ENCODE measurements around the gene TBC1D32. TPM values are rescaled to one million over a fixed set of nuclear protein-coding genes. Genes with fewer than 3 reads are reported as not detected.
"Not testable (repeated sequence)": the region's sequence is repeated elsewhere in the genome, so short reads cannot be mapped to it uniquely, and the experiment has no call there.

Gene TBC1D32
- total RNA-seq, 1 experiment from 2014 or later, result 10.2 TPM

DNA sequence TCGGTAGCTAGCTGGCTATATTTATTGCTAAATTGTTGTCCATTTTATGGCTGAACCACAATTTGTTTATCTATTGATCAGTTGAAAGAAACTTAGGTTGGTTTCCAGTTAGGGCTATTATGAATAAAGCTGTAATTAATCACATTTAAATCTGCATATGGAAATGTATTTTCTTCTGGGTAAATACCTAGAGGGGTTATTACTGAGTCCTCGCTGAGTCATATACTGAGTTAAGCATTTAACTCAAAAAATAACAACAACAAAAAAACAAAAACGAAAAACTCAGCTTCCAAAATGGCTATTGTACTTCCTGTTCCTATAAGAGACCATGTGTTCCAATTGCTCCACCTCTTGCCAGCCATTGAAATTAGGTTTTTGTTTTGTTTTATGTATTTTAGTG lies 258.2 kb downstream of the TBC1D32 start:
- Mint-ChIP-seq H3K4me3 (ENCODE audit: unreplicated experiment) (no peak overlapping the region), H3K9me3 (ENCODE audit: unreplicated experiment) (peaks cover 7% of the 10 kb centered on the region), H3K27ac (ENCODE audit: low read depth, unreplicated experiment) (no peak overlapping the region), H3K36me3 (ENCODE audit: insufficient read depth, unreplicated experiment) (peaks cover 6% of the 10 kb centered on the region), H3K4me1 (ENCODE audit: insufficient read depth, unreplicated experiment) (no peaks in the 10 kb centered on the region), H3K27me3 (ENCODE audit: insufficient read depth, unreplicated experiment) (no peaks in the 10 kb centered on the region)
- ChIA-PET CTCF (interaction anchor here (1.3 to 1.5 kb wide), 2 partner anchors 19 to 20 kb away, joined by 3 to 4 read pairs; no protein-coding TSS in a partner anchor), POLR2A (interaction anchor here (0.5 kb wide), 1 partner anchor 9 kb away, joined by 3 read pairs; no protein-coding TSS in a partner anchor)
- BruUV-seq (replicated peaks), result no TSS peak
- TF ChIP-seq, protein P1, sequence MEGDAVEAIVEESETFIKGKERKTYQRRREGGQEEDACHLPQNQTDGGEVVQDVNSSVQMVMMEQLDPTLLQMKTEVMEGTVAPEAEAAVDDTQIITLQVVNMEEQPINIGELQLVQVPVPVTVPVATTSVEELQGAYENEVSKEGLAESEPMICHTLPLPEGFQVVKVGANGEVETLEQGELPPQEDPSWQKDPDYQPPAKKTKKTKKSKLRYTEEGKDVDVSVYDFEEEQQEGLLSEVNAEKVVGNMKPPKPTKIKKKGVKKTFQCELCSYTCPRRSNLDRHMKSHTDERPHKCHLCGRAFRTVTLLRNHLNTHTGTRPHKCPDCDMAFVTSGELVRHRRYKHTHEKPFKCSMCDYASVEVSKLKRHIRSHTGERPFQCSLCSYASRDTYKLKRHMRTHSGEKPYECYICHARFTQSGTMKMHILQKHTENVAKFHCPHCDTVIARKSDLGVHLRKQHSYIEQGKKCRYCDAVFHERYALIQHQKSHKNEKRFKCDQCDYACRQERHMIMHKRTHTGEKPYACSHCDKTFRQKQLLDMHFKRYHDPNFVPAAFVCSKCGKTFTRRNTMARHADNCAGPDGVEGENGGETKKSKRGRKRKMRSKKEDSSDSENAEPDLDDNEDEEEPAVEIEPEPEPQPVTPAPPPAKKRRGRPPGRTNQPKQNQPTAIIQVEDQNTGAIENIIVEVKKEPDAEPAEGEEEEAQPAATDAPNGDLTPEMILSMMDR (IDR thresholded peaks at IDR 0.05; ENCODE audit: unreplicated experiment), result no peak
- intact Hi-C loops (cut with micrococcal nuclease), result no loop called here
- no peak for DNase-seq (ENCODE audit: unreplicated experiment)

DNA sequence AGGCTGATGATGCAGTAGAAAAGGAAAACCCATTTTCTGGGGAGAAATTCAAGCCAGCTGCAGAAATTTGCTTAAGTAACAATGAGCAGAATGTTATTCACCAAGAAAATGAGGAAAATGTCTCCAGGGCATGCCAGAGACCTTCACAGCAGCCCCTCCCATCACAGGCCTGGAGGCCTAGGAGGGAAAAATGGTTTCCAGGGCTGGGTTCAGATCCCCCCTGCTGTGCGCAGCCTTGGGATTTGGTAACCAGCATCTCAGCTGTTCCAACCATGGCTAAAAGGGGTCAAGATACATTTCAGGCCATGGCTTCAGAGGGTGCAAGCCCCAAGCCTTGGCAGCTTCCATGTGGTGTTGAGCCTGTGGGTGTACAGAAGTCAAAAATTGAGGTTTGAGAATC lies 265.5 kb downstream of the TBC1D32 start:
- H3K4me3 Mint-ChIP-seq (ENCODE audit: unreplicated experiment); intact Hi-C loops (cut with micrococcal nuclease); H3K27me3 Mint-ChIP-seq (ENCODE audit: insufficient read depth, unreplicated experiment); H3K27ac Mint-ChIP-seq (ENCODE audit: low read depth, unreplicated experiment); H3K36me3 Mint-ChIP-seq (ENCODE audit: insufficient read depth, unreplicated experiment); DNase-seq (ENCODE audit: unreplicated experiment); H3K9me3 Mint-ChIP-seq (ENCODE audit: unreplicated experiment); H3K4me1 Mint-ChIP-seq (ENCODE audit: insufficient read depth, unreplicated experiment); BruUV-seq (replicated peaks); POLR2A ChIA-PET: not testable (repeated sequence)
- CTCF ChIA-PET, result interaction anchor here (0.7 kb wide), 1 partner anchor 104 kb away, joined by 3 read pairs; no protein-coding TSS in a partner anchor

DNA sequence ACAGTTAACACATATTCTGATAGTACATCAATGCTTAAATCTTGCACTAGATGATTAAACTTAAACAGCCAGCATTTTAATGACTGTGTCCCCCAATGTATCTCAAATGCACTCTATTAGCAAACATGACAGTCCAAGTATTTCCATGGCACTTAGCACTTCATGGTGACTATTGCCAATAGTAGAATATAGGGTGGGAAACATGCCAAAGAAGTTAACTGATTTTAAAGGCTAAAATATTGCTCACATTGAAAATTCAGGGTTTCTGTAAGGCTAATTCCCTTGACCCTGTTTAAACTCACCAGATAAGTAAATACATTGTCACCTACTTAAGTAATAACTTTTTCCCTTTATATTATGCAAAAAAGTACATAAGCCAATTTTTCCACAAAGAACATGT lies 266.9 kb downstream of the TBC1D32 start:
- no peaks in the 10 kb centered on the region for H3K27me3 Mint-ChIP-seq (ENCODE audit: insufficient read depth, unreplicated experiment)
- H3K9me3 Mint-ChIP-seq (ENCODE audit: unreplicated experiment), result peaks cover 12% of the 10 kb centered on the region
- ChIA-PET POLR2A (no interaction called here), CTCF (no interaction called here)
- H3K4me1 Mint-ChIP-seq (ENCODE audit: insufficient read depth, unreplicated experiment), result no peaks in the 10 kb centered on the region
- no TSS peak for BruUV-seq (replicated peaks)
- TF ChIP-seq, protein P1 (IDR thresholded peaks at IDR 0.05; ENCODE audit: unreplicated experiment), result no peak
- intact Hi-C loops (cut with micrococcal nuclease), result no loop called here
- H3K4me3 Mint-ChIP-seq (ENCODE audit: unreplicated experiment), result no peak overlapping the region
- DNase-seq (ENCODE audit: unreplicated experiment), result no peak
- peaks cover 5% of the 10 kb centered on the region for H3K36me3 Mint-ChIP-seq (ENCODE audit: insufficient read depth, unreplicated experiment)
- H3K27ac Mint-ChIP-seq (ENCODE audit: low read depth, unreplicated experiment), result no peak overlapping the region

DNA sequence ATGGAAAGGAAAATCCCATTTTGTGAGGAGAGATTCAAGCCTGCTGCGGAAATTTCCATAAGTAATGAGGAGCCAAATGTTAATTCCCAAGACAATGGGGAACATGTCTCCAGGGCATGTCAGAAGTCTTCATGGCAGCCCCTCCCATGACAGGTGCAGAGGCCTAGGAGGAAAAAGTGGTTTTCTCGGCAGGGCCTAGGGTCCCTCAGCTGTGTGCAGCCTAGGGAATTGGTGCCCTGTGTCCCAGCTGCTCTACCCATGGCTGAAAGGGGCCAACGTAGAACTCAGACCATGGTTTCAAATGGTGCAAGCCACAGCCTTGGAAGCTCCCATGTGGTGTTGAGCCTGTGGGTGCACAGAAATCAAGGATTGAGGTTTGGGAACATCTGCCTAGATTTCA lies 269.9 kb downstream of the TBC1D32 start:
- TF ChIP-seq, protein P1 (IDR thresholded peaks at IDR 0.05; ENCODE audit: unreplicated experiment), result no peak
- intact Hi-C loops (cut with micrococcal nuclease), result no loop called here
- Mint-ChIP-seq H3K9me3 (ENCODE audit: unreplicated experiment) (peaks cover 12% of the 10 kb centered on the region), H3K27ac (ENCODE audit: low read depth, unreplicated experiment) (no peak overlapping the region), H3K4me3 (ENCODE audit: unreplicated experiment) (no peak overlapping the region), H3K36me3 (ENCODE audit: insufficient read depth, unreplicated experiment) (no peaks in the 10 kb centered on the region), H3K27me3 (ENCODE audit: insufficient read depth, unreplicated experiment) (no peaks in the 10 kb centered on the region), H3K4me1 (ENCODE audit: insufficient read depth, unreplicated experiment) (no peaks in the 10 kb centered on the region)
- BruUV-seq (replicated peaks), result no TSS peak
- ChIA-PET CTCF (no interaction called here), POLR2A (no interaction called here)
- DNase-seq (ENCODE audit: unreplicated experiment), result no peak

Data from MCF 10A (cell line).